ENCODE measurements around the gene RAB5IF.
"Not testable (repeated sequence)": the region's sequence is repeated elsewhere in the genome, so short reads cannot be mapped to it uniquely, and the experiment has no call there.

Gene RAB5IF

GRCh38 chr20:36631646-36632045, 26.1 kb downstream of the RAB5IF start:
- no peak for DNase-seq

- no peak for DNase-seq
Observed at GRCh38 chr20:36632147-36632486, 26.5 kb downstream of the RAB5IF start.

- DNase-seq, result no peak
Observed at GRCh38 chr20:36632487-36633284, 27.1 kb downstream of the RAB5IF start.

- no peak for DNase-seq
Observed at GRCh38 chr20:36633285-36633772, 27.8 kb downstream of the RAB5IF start.

GRCh38 chr20:36634342-36634741, 28.8 kb downstream of the RAB5IF start:
- no peak for DNase-seq

- DNase-seq, result not testable (repeated sequence)
Observed at GRCh38 chr20:36638876-36639400, 33.4 kb downstream of the RAB5IF start.

- DNase-seq, result no peak
Observed at GRCh38 chr20:36641506-36641843, 35.9 kb downstream of the RAB5IF start.

- DNase-seq, result no peak
Observed at GRCh38 chr20:36642136-36642535, 36.6 kb downstream of the RAB5IF start.

- DNase-seq, result no peak
Observed at GRCh38 chr20:36644032-36644705, 38.6 kb downstream of the RAB5IF start.

- no peak for DNase-seq
Observed at GRCh38 chr20:36644706-36645095, 39.1 kb downstream of the RAB5IF start.

- no peak for DNase-seq
Observed at GRCh38 chr20:36645353-36645752, 39.8 kb downstream of the RAB5IF start.

GRCh38 chr20:36645998-36646397, 40.4 kb downstream of the RAB5IF start, which contains the start of gene SLA2:
TSS of gene SLA2 (minus strand) at chr20:36646196. CDS start at chr20:36641335, 4,861 bp downstream.
- DNase-seq, result no peak

- DNase-seq, result no peak
Observed at GRCh38 chr20:36646678-36647077, 41.1 kb downstream of the RAB5IF start.

- no peak for DNase-seq
Observed at GRCh38 chr20:36647196-36648121, 41.9 kb downstream of the RAB5IF start.

GRCh38 chr20:36653456-36653855, 47.9 kb downstream of the RAB5IF start:
- no peak for DNase-seq

- no peak for DNase-seq
Observed at GRCh38 chr20:36654506-36654905, 48.9 kb downstream of the RAB5IF start.

- no peak for DNase-seq
Observed at GRCh38 chr20:36655004-36655403, 49.4 kb downstream of the RAB5IF start.

- DNase-seq, result no peak
Observed at GRCh38 chr20:36656733-36657132, 51.2 kb downstream of the RAB5IF start.

- no peak for DNase-seq
Observed at GRCh38 chr20:36658300-36658699, 52.7 kb downstream of the RAB5IF start.
